DMS153 (cell line): ENCODE data around the gene SIPA1L2.
A peak's percentile ranks its signal among the peaks of the same experiment; 100 is the strongest.

Experiments
- DNase-seq: peaks from one replicate; lab custom pipeline; 2025; lab: John Stamatoyannopoulos, UW

Gene SIPA1L2

GRCh38 chr1:232648316-232648715 lies 18.4 kb upstream of the SIPA1L2 start:
- DNase-seq: no peak

- DNase-seq: no peak
These were observed 14.3 kb upstream of the SIPA1L2 start for GRCh38 chr1:232644209-232644608.

GRCh38 chr1:232643251-232643650 lies 13.3 kb upstream of the SIPA1L2 start:
- no peak for DNase-seq

GRCh38 chr1:232641507-232641906 lies 11.6 kb upstream of the SIPA1L2 start:
- DNase-seq: no peak

GRCh38 chr1:232636799-232637198 lies 6.9 kb upstream of the SIPA1L2 start:
- DNase-seq: no peak

- peak; percentile 37 for DNase-seq
These were observed 5.9 kb upstream of the SIPA1L2 start for GRCh38 chr1:232635778-232636356.

- DNase-seq: no peak
These were observed 5.3 kb upstream of the SIPA1L2 start for GRCh38 chr1:232635279-232635678.

GRCh38 chr1:232634096-232634495 lies 4.2 kb upstream of the SIPA1L2 start:
- DNase-seq: no peak

GRCh38 chr1:232630894-232631195 lies 912 bp upstream of the SIPA1L2 start:
- no peak for DNase-seq

- DNase-seq: no peak
These were observed 485 bp downstream of the SIPA1L2 start for GRCh38 chr1:232629250-232630046.

- no peak for DNase-seq
These were observed 1.3 kb downstream of the SIPA1L2 start for GRCh38 chr1:232628335-232629249.

GRCh38 chr1:232627645-232628334 lies 2.1 kb downstream of the SIPA1L2 start:
- peak; percentile 46 for DNase-seq

GRCh38 chr1:232627171-232627570 lies 2.8 kb downstream of the SIPA1L2 start:
- DNase-seq: no peak

- no peak for DNase-seq
These were observed 3.5 kb downstream of the SIPA1L2 start for GRCh38 chr1:232626452-232626851.

GRCh38 chr1:232625319-232625868 lies 4.5 kb downstream of the SIPA1L2 start:
- no peak for DNase-seq

GRCh38 chr1:232624546-232625281 lies 5.2 kb downstream of the SIPA1L2 start:
- no peak for DNase-seq

GRCh38 chr1:232622981-232623380 lies 7.0 kb downstream of the SIPA1L2 start:
- DNase-seq: peak; percentile 50

GRCh38 chr1:232622378-232622777 lies 7.6 kb downstream of the SIPA1L2 start:
- DNase-seq: peak; percentile 67

- no peak for DNase-seq
These were observed 8.9 kb downstream of the SIPA1L2 start for GRCh38 chr1:232621050-232621449.

GRCh38 chr1:232620356-232620969 lies 9.5 kb downstream of the SIPA1L2 start:
- peak; percentile 68 for DNase-seq

GRCh38 chr1:232617237-232617636 lies 12.7 kb downstream of the SIPA1L2 start:
- DNase-seq: no peak
